T47D (cell line): ENCODE results near the gene ZNF215.
"Not testable (repeated sequence)": the region's sequence is repeated elsewhere in the genome, so short reads cannot be mapped to it uniquely, and the experiment has no call there.

ENCODE experiments used
- DNase-seq, 2 experiments: peaks; one replicate each; pipeline versions ENCODE4 v3.0.0 to v3.0.0-alpha.2; 2011 to 2012; ENCODE audit warnings: low read depth in 1 of 2, low spot score in 1 of 2
- JUND ChIP-seq: IDR thresholded peaks from 2 replicates; pipeline ENCODE4 v1.6.1; 2012; ENCODE audit warnings: low read depth
- in situ Hi-C: cut with HindIII; loops from 2 replicates; pipeline ENCODE4 v1.10.0; 2016; ENCODE audit warnings: low sequenced_read_pairs, low pct_unique_long_range_greater_than_20kb

Gene ZNF215

GRCh38 chr11:6926208-6927029 is at the start of gene ZNF215:
TSS of gene ZNF215 (plus strand) at chr11:6926426. CDS start at chr11:6932273, 5,847 bp downstream.
- TF ChIP-seq JUND = no peak
- in situ Hi-C loops = no loop called here
- DNase-seq = peak in 1 of 2 experiments; percentile 19

GRCh38 chr11:6876914-6877313 is 49.3 kb upstream of the ZNF215 start:
- in situ Hi-C loops = no loop called here
- no peak for TF ChIP-seq JUND
- DNase-seq = no peak

- DNase-seq = no peak
- TF ChIP-seq JUND = no peak
- in situ Hi-C loops = no loop called here
Measured at GRCh38 chr11:6882751-6883150, 43.5 kb upstream of the ZNF215 start.

- DNase-seq, in situ Hi-C loops: not testable (repeated sequence)
Measured at GRCh38 chr11:6887711-6888110, 38.5 kb upstream of the ZNF215 start.

GRCh38 chr11:6888830-6889229 is 37.4 kb upstream of the ZNF215 start:
- in situ Hi-C loops = no loop called here
- no peak for TF ChIP-seq JUND
- DNase-seq = no peak

GRCh38 chr11:6889835-6890234 is 36.4 kb upstream of the ZNF215 start:
- no peak for TF ChIP-seq JUND
- no peak for DNase-seq
- in situ Hi-C loops = no loop called here

- TF ChIP-seq JUND = no peak
- in situ Hi-C loops = no loop called here
- no peak for DNase-seq
Measured at GRCh38 chr11:6892400-6892799, 33.8 kb upstream of the ZNF215 start, which contains the start of gene OR2D2. TSS of gene OR2D2 (minus strand) at chr11:6892500. CDS start at chr11:6892500, 0 bp downstream.

- TF ChIP-seq JUND = no peak
- no peak for DNase-seq
- in situ Hi-C loops = no loop called here
Measured at GRCh38 chr11:6894097-6894496, 32.1 kb upstream of the ZNF215 start.

GRCh38 chr11:6895010-6895409 is 31.2 kb upstream of the ZNF215 start:
- DNase-seq = no peak
- in situ Hi-C loops = no loop called here
- TF ChIP-seq JUND = no peak

- in situ Hi-C loops = no loop called here
- TF ChIP-seq JUND = no peak
- no peak for DNase-seq
Measured at GRCh38 chr11:6898911-6899310, 27.3 kb upstream of the ZNF215 start.

- no peak for DNase-seq
- in situ Hi-C loops = no loop called here
- TF ChIP-seq JUND = no peak
Measured at GRCh38 chr11:6900327-6900999, 25.8 kb upstream of the ZNF215 start.

- in situ Hi-C loops, DNase-seq: not testable (repeated sequence)
Measured at GRCh38 chr11:6904804-6905203, 21.4 kb upstream of the ZNF215 start.

- no peak for DNase-seq
- no peak for TF ChIP-seq JUND
- in situ Hi-C loops = no loop called here
Measured at GRCh38 chr11:6911378-6911777, 14.8 kb upstream of the ZNF215 start.
